T1000 (cell line): Measurements from ENCODE around the gene RNF138.
"Not testable (repeated sequence)": the region's sequence is repeated elsewhere in the genome, so short reads cannot be mapped to it uniquely, and the experiment has no call there.

ENCODE experiments used
- DNase-seq: peaks from one replicate; lab custom pipeline; 2025; ENCODE audit warnings: mixed read lengths; lab: John Stamatoyannopoulos, UW

Gene RNF138

DNA sequence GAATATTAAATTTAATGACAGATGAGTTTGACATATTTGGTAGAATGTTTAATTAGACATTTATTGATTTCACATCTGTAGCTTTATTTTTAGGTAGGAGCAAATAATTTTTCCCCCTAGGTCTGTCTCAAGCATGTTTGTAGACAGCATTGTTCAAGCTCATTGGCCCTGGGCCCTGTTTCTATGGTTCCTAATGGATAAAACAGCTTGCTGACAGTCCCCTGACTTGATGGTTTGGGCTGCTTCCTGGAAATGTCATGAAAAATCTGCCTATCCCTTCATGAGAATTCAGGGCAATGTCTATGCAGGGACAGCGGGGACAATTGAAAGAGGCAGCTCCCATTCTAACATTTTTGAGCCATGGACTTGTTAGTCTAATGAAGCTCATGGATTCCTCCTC is 83.6 kb downstream of the RNF138 start:
- no peak for DNase-seq

DNA sequence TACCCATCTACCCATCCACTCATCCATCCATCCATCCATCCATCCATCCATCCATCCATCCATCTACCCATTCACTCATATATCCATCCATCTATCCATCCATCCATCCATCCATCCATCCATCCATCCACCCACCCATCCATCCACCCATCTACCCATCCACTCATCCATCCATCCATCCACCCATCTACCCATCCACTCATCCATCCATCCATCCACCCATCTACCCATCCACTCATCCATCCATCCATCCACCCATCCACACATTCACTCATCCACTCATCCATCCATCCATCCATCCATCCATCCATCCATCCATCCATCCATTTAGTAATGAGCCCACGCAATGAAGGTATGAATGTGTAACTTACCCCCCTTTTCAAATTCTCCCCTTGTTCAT is 85.1 kb downstream of the RNF138 start:
- not testable (repeated sequence) for DNase-seq

DNA sequence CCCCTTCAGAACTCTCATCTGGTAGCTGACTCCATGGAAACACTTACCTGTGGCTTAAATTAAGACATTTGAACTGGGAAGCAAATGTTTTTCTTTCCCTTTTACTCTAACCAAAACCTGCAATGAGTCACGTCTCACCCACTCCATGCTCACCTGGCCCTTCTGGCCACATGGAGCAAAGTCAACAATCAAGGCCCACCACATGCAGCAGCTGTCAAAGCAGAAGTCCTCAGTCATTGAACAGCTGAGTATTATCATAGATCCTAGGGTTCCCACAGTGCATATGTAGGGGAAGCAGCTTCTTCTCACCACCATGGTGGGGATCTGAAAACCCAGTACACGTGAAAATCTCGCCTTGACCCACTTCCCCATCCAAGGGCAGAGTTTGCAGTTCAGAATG is 85.9 kb downstream of the RNF138 start:
- DNase-seq: no peak
